Subcutaneous abdominal adipose tissue (tissue), 5 donors: Measurements from ENCODE around the gene HAVCR1.
"Not testable (repeated sequence)": the region's sequence is repeated elsewhere in the genome, so short reads cannot be mapped to it uniquely, and the experiment has no call there.

Experiments
- H3K27ac ChIP-seq: one replicate; pipeline ENCODE4 v1.7.0; 2013; ENCODE audit warnings: low read depth, mild to moderate bottlenecking, inconsistent platforms, low read length, moderate library complexity
- H3K27me3 ChIP-seq, 5 donors: one replicate each; pipeline ENCODE4 v1.7.0; 2013; ENCODE audit warnings: low read length in 5 of 5, inconsistent platforms in 1 of 5; ENCODE audit not compliant: control insufficient read depth in 5 of 5, insufficient read depth in 4 of 5
- H3K36me3 ChIP-seq, 5 donors: one replicate each; pipeline ENCODE4 v1.7.0; 2013; ENCODE audit warnings: low read length in 5 of 5; ENCODE audit not compliant: control insufficient read depth in 5 of 5, insufficient read depth in 5 of 5
- H3K4me1 ChIP-seq, 5 donors: one replicate each; pipeline ENCODE4 v1.7.0; 2013; ENCODE audit warnings: low read length in 5 of 5, mild to moderate bottlenecking in 3 of 5, moderate library complexity in 1 of 5; ENCODE audit not compliant: control insufficient read depth in 5 of 5, insufficient read depth in 5 of 5
- H3K4me3 ChIP-seq, 5 donors: one replicate each; pipeline ENCODE4 v1.7.0; 2013; ENCODE audit warnings: low read length in 5 of 5, low read depth in 1 of 5
- H3K9ac ChIP-seq, 5 donors: one replicate each; pipeline ENCODE4 v1.7.0; 2013; ENCODE audit warnings: low read length in 5 of 5, mild to moderate bottlenecking in 4 of 5, moderate library complexity in 3 of 5
- H3K9me3 ChIP-seq, 5 donors: one replicate each; pipeline ENCODE4 v1.7.0; 2013; ENCODE audit warnings: low read length in 5 of 5; ENCODE audit not compliant: control insufficient read depth in 5 of 5
- donor health status: healthy.
- donor health status: healthy.
- donor health status: healthy.
- donor health status: healthy.
- donor health status: healthy.

Gene HAVCR1

GRCh38 chr5:157051604-157052245 is 7.2 kb downstream of the HAVCR1 start:
- Histone ChIP-seq H3K9me3 (no peaks in the 10 kb centered on the region), H3K4me1 (no peaks in the 10 kb centered on the region), H3K27me3 (no peaks in the 10 kb centered on the region), H3K36me3 (no peaks in the 10 kb centered on the region), H3K9ac (no peak overlapping the region), H3K4me3 (no peak overlapping the region), H3K27ac (no peak overlapping the region)

DNA sequence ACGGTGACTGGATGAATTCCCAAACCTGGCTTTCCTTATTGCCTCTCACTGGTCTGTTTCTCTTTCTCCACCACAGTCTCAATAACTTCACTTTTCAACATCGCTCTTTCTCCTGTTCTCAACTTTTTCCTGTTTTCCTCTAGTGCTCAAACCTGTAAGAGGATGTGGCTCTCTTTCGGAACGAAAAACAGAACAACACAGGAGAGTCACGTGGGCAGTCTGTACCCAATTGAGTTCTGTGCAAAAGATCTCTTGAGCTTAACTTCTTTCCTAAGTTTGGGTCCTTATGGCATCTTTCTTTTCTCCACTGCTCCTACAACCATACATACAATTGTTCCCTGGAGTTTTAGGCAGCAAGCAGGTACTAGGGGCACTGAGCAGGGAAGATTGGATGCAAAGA is 8.9 kb downstream of the HAVCR1 start:
- Histone ChIP-seq H3K9me3 (no peaks in the 10 kb centered on the region), H3K36me3 (no peaks in the 10 kb centered on the region), H3K4me1 (no peaks in the 10 kb centered on the region), H3K27ac (no peak overlapping the region), H3K27me3 (no peaks in the 10 kb centered on the region), H3K4me3 (no peak overlapping the region), H3K9ac (no peak overlapping the region)

DNA sequence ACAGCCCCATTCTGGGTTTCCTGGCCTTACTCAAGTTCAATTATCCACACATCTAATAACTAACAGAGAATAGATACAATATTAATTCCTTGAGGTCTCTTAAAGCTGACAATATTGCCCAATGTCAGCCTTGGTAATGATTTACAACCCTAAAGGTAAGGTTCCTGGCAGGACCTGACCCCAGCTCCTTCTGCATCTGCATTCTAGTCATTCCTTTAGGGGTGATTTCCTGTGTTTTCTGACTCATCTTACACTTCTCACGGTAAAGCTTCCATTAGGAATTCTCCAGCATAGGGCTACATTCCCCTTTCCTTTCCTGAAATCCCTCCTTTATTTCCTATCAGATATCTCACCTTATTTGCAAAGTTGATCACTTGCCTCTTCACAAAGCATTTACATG is 9.3 kb downstream of the HAVCR1 start:
- Histone ChIP-seq H3K4me3 (no peak overlapping the region), H3K36me3 (no peaks in the 10 kb centered on the region), H3K9ac (no peak overlapping the region), H3K9me3 (no peaks in the 10 kb centered on the region), H3K27ac (no peak overlapping the region), H3K27me3 (no peaks in the 10 kb centered on the region), H3K4me1 (no peaks in the 10 kb centered on the region)

DNA sequence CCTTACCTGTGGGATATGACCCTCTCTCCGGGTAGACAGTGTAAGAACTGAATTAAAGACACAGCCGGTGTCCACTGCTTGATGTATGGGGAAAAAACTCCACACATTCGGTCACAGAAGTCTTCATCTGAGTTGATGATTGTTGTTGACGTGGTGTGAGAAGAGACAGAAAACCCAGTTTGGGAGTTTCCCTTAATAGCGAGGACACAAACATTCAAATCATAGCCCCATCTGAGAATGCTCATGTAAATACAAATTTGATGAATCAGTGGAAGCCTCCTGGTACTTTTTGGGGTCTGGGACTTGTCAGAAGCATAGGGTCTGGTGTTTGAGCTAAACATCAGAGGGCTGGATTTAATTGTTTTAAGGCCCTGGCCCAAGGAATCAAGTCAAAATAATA is 11.0 kb downstream of the HAVCR1 start:
- Histone ChIP-seq H3K36me3 (no peaks in the 10 kb centered on the region), H3K4me3 (no peak overlapping the region)

GRCh38 chr5:157047016-157047415 is 11.9 kb downstream of the HAVCR1 start:
- H3K9ac ChIP-seq, H3K4me3 ChIP-seq, H3K4me1 ChIP-seq, H3K27ac ChIP-seq, H3K36me3 ChIP-seq, H3K27me3 ChIP-seq, H3K9me3 ChIP-seq: not testable (repeated sequence)

More for the DNA sequence above, 11.0 kb downstream of the HAVCR1 start:
- no peaks in the 10 kb centered on the region for H3K27me3 ChIP-seq
- H3K4me1 ChIP-seq, result no peaks in the 10 kb centered on the region
- H3K27ac ChIP-seq, result no peak overlapping the region
- H3K9ac ChIP-seq, result no peak overlapping the region
- H3K9me3 ChIP-seq, result no peaks in the 10 kb centered on the region

DNA sequence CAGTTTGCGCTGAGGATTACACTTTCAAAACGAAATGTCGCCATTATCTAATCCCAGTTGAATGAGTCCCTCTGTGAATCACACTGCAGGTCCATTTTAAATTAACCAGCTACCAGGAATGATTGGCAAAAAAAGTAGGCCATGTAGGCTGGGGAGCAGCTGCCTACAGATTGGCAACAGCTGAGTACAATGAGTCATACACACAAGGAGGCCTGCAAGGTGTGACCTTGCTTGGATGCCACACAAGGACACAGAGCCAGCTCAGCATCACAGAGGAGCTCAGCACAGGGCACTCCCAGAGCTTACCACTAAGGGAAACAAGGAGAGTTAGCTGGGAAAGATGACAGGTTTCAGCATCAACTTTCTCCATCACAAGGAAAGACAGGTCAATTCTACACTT is 12.9 kb downstream of the HAVCR1 start:
- H3K4me1 ChIP-seq, result no peaks in the 10 kb centered on the region
- H3K27me3 ChIP-seq, result no peaks in the 10 kb centered on the region
- no peaks in the 10 kb centered on the region for H3K36me3 ChIP-seq
- H3K9ac ChIP-seq, result no peak overlapping the region
- no peaks in the 10 kb centered on the region for H3K9me3 ChIP-seq
- no peak overlapping the region for H3K27ac ChIP-seq
- no peak overlapping the region for H3K4me3 ChIP-seq

DNA sequence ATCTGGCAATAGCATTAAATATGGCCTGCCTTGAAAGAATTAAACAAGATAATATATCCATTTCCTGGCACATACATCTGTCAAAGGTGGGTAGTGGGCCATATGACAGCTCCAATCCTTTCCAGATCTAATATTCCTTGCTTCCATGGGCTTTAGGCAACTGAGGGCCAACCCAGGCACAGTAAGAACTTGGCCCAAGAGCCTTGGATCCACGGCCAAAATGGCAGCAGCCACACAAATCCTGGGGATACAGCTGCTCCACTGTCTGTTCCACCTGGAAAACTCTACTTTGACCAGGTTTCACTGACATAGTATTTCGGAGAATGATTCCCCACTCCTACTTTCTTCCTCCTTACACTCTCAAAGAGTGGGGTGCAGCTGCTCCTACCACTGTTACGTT is 13.3 kb downstream of the HAVCR1 start:
- Histone ChIP-seq H3K9ac (no peak overlapping the region), H3K9me3 (no peaks in the 10 kb centered on the region), H3K36me3 (no peaks in the 10 kb centered on the region), H3K4me3 (no peak overlapping the region), H3K27me3 (no peaks in the 10 kb centered on the region), H3K4me1 (no peaks in the 10 kb centered on the region), H3K27ac (no peak overlapping the region)

DNA sequence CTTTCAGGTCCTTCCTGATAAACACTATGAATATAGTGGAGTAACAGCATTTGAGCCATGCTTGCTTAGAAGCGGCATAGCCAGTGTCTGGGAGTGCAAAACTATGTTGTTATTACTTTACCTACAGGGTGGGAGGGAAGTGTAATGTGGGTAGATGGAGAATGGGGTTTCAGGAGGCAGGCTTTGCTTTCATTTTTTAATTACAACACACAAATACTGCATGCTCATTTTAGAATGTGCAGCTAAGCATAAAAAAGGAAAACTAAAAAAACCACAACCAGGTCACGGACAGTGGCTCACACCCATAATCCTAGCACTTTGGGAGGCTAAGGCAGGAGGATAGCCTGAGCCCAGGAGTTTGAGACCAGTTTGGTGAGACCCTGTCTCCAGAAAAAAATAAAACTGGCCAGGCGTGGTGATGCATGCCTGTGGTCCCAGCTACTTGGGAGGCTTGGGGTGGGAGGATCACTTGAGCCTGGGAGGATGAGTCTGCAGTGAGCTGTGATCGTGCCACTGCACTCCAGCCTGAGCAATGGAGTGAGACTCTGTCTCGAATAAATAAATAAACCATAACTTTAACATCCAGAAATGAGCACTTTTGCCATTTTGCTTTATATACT is 20.2 kb downstream of the HAVCR1 start:
- Histone ChIP-seq H3K9me3 (no peaks in the 10 kb centered on the region), H3K27ac (no peak overlapping the region), H3K9ac (no peak overlapping the region), H3K27me3 (no peaks in the 10 kb centered on the region), H3K36me3 (no peaks in the 10 kb centered on the region), H3K4me3 (no peak overlapping the region), H3K4me1 (no peaks in the 10 kb centered on the region)

GRCh38 chr5:157034106-157035072 is 24.5 kb downstream of the HAVCR1 start:
- not testable (repeated sequence) for H3K36me3 ChIP-seq, H3K4me1 ChIP-seq, H3K4me3 ChIP-seq, H3K27me3 ChIP-seq, H3K27ac ChIP-seq, H3K9me3 ChIP-seq, H3K9ac ChIP-seq

DNA sequence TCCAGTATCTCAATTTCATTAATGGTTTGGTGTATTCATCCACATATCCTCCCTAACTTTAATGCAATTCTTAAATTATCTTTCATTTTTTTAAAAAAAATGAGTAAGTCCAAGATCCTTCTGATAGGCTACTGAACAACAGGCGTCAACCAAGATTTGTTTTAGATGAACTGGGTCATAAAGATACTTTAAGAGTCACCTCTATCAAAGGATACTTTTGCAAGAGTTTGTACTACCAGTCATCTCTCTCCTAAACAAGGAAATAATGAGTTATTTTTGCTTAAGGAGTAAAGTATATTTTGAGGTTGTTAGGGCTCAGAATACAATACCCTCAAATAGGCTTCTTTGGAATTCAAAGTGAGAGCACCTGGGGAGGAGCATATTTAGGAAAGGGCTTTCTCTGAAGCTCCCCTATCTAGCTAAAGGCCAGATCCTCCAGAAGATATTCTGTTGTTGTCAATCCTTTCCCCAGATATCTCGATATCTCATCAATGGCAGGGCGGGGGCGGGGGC is 25.8 kb downstream of the HAVCR1 start:
- no peak overlapping the region for H3K9ac ChIP-seq
- H3K9me3 ChIP-seq, result peaks cover 0 to 3% (median 0%) of the 10 kb centered on the region in 5 donors
- H3K27me3 ChIP-seq, result no peaks in the 10 kb centered on the region
- no peaks in the 10 kb centered on the region for H3K4me1 ChIP-seq
- no peaks in the 10 kb centered on the region for H3K36me3 ChIP-seq
- no peak overlapping the region for H3K27ac ChIP-seq
- no peak overlapping the region for H3K4me3 ChIP-seq
